HG02943 (cell line): ENCODE results near the gene AHR.
"Not testable (repeated sequence)": the region's sequence is repeated elsewhere in the genome, so short reads cannot be mapped to it uniquely, and the experiment has no call there.

Experiments
- ATAC-seq: cut with Tn5 transposase; IDR thresholded peaks from one replicate; pipeline ENCODE4 v1.9.1; 2021; ENCODE audit warnings: mild to moderate bottlenecking, low read depth, moderate library complexity; ENCODE audit not compliant: unreplicated experiment

AHR gene

GRCh38 chr7:17370901-17371585 is 72.6 kb downstream of the AHR start:
- no peak for ATAC-seq

GRCh38 chr7:17371671-17372524 is 73.4 kb downstream of the AHR start:
- no peak for ATAC-seq

DNA sequence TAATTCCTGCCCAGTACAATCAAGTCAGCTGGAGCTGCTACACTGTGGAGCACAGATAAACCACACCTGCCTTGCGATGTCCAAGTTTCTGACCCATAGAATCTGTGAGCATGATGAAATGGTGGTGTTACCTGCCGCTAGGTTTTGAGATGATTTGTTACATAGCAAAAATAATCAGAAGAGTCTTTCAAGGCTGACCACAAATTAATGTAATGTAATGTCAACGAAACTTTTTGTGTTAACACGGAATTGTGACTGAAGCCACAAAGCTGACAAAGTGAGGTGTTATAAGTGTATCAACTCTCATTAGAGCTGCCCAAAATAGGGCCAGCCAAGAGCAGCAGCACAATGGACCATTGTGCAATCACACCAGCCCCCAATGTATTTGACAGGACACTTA is 75.7 kb downstream of the AHR start:
- no peak for ATAC-seq

DNA sequence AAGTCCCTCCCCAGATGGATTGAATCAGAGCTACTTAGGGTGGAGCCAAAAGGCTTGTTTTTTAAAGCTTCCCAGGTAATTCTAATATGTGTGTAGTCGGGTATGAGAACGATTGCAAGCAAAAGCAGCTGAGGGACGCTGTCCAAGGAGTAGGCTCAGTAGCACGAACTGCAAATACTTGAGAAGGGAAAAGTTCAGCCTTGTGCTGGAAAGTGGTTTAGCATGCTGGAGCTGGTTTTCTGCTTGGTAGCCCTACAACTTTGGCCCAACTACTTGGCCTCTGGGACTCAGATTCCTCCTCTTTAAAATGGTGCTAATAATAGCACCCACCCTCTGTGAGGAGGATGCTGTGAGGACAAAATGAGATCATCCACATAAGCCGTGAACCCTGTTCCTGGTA is 76.2 kb downstream of the AHR start:
- ATAC-seq: no peak

- no peak for ATAC-seq
Measured at GRCh38 chr7:17376595-17376994, 78.1 kb downstream of the AHR start.

DNA sequence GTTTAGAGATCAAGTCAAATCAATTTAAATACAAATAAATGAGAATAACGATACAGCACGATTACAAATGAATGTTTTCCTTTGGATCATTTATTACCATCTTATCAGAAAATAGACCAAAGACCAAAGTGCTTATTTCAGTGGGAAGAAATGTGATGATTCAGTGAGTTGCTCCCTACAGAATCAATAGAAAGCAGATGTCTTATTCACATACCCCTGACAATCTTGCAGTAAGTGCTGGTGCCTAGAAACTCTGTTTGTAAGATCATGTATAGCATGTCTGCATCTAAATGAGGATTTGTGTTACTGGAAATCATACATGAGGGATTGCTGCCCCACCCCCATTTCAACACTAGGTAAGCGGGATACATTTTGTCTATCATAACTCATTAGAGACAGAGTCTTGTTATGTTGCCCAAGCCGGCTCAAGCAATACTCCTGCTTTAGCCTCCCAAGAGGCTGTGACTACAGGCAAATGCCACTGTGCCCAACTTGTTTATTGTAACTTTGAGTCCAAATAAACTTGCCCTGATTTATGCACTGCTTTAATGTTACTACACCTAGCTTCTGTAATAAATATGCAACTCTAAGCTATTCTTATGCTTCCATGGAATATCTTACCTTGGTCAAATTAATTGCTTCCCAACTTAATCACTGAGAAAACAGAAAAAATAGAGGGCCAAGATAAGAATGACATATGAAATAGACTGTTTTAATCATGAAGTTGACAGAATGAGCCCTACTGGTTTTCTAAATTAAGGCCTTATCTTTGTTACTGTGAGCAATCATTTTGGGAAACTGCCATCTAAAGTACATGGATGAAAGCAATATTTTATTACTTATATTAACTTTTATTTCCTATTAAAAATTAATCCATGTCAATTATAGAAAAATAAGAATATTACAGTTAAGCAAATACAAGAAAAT is 82.5 kb downstream of the AHR start:
- ATAC-seq: no peak

DNA sequence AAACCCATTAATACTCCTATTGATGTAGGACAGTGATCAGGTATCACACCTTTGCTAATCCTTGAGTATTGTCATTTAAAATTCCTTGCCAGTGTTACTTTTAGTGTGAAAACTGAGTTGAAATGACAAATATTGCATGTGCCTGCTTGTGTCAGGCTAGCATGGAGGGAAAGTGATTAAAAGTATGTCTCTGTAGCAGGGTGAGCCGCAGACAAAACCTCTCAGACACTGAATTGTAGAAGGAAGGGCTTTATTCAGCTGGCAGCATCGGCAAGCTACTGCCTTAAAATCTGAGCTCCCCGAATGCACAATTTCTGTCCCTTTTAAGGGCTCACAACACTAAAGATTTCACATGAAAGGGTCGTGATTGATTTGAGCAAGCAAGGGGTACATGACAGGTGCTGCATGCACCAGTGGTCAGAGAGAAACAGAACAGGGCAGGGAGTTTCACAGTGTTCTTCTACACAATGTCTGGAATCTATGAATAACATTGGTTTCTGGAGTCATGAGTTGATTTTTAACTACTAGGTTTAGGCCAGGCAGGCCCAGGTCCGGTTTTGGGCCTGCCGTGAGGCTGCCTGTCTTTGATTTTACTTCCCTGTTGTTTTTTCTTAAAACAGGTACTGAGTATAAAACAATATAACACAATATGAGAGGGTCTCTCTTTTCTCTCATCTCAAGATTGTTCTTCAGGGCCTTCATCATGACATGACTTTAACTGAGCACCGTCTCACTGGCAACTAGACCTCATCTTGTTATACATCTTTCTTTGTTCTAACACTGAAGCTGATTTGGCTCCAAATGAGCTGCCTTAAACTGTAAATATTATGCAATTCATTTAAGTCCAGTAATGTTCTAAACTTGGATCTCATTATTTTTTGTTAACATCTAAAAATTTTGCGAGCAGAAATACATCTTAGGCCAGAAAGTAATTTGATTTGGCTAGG is 84.2 kb downstream of the AHR start:
- not testable (repeated sequence) for ATAC-seq

GRCh38 chr7:17384400-17384799 is 85.9 kb downstream of the AHR start:
- ATAC-seq: no peak

DNA sequence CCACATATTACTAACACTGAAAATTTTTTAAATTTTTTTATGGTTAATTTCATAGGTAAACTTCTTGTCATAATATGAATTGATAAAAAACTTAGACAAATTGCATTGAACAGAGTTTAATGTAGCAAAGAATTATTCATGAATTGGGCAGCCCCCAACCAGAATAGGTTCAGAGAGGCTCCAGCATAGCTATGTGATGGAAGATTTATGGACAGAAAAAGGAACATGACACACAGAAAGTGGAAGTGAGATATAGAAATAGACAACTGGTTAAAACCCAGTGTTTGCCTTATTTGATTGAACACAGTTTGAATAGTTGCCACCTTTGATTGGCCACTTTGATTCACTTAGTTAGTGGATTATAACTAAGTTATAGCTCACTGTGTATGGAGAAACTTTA is 87.2 kb downstream of the AHR start:
- ATAC-seq: no peak

DNA sequence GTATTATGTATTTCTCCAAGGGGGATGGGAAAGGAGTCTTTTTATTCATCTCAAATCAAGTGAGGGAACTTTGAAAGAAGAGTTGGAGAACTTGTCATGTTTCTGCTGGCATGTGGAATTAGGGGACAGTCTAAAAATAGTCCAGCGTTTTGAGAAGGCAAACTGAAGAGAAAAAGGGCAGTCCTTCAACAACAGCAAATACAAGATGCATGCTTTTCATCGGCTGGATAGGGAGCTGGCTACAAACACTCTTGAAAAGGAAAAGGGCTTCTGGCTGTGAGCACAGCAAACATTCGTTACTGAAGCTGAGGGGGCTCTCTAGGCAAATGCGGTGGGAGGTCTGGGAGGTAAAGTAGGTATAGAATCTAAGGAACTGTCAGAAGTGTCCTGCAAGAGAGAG is 91.9 kb downstream of the AHR start:
- no peak for ATAC-seq

- no peak for ATAC-seq
Measured at GRCh38 chr7:17391366-17391765, 92.9 kb downstream of the AHR start.

DNA sequence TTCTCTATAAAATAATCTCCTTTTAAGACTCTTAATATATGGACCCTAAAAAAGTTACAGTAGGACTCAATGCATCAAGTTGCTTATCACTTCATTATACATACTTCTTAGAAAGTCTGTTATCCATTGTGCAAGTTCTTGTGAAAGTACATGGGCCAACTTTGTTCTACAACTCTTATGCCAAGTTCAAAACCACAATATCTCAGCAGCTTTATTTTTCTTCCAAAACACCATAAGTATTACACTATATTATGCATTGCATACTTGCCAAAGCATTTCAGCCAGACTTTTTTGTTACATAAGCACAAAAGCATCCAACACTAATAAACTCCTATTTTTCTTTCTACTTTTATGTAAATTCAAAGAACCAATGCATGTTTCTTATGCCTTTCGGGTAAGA is 94.4 kb downstream of the AHR start:
- no peak for ATAC-seq

- not testable (repeated sequence) for ATAC-seq
Measured at GRCh38 chr7:17394563-17394962, 96.1 kb downstream of the AHR start.
